Measurements from ENCODE around the gene AMBP.
A peak's percentile ranks its signal among the peaks of the same experiment; 100 is the strongest.
"Not testable (repeated sequence)": the region's sequence is repeated elsewhere in the genome, so short reads cannot be mapped to it uniquely, and the experiment has no call there.

AMBP gene

DNA sequence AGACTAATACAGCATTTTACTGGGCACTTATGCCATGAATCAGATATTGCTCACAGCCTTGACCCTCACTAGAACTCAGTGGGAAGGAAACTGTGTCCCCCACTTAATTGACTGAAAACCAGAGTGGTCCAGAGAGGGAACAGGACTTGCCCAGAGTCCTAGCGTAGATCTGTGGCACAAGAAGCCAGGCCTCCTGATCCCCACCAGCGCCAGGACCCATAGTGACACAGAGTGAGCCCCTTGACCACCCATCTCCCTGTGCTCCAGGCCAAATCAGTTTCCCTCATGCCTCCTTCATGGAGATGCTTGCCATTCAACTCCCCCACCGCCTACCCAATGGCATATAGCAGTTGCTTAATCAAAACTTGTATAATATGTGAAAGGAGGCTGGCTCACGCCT, 12.7 kb upstream of the AMBP start:
- DNase-seq: no peak

GRCh38 chr9:114089206-114089840, 11.2 kb upstream of the AMBP start:
- DNase-seq: no peak

DNA sequence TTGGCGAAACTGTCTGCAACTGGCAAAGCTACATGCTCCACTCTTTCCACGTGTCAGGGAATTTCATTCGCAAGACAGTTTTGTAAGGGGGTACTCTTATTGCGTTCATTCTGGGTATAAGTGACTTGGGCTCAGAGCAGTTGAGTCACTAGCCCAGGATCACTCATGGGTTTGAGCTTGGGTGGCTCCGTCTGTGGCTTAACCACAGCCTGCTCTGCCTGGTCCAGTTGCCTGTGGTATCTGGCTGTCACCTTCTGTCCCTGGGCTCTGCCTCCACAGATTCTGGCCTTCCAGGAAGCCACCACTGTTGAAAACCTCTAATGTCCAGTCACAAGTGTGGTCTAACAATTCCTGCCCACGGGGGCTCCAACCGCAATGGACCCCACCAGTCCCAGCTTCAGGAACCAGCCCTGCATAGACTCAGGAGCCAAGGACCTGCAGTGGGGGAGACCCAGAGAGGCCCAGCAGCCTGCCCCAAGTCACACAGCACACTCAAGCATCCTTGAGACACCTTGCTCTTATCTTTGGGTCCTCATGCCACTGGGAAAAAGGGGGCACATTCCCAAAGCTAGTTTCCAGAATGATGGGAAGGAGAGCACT, 10.6 kb upstream of the AMBP start:
- no peak for DNase-seq

- no peak for DNase-seq
Observed at GRCh38 chr9:114087721-114088120, 9.6 kb upstream of the AMBP start.

DNA sequence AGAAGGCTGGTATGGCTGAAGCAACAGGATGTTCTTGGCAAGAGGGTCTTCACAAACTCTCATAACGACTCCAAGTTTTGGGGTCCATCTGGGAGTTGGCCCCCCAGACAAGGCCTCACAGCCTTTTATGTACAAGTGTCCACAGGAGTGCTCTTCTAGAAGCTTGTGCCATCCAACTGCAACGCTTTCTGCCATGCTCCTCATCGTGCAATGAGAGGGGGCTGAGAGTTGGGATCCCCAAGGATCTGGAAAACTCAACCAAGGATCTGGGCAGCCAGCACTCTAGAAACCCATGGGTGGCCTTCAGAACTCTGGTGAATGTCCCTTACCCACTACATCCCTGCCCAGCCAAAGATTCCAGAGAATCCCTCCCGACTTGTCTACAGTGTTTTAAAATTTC, 8.5 kb upstream of the AMBP start:
- no peak for DNase-seq

- no peak for DNase-seq
Observed at GRCh38 chr9:114086009-114086408, 7.9 kb upstream of the AMBP start.

DNA sequence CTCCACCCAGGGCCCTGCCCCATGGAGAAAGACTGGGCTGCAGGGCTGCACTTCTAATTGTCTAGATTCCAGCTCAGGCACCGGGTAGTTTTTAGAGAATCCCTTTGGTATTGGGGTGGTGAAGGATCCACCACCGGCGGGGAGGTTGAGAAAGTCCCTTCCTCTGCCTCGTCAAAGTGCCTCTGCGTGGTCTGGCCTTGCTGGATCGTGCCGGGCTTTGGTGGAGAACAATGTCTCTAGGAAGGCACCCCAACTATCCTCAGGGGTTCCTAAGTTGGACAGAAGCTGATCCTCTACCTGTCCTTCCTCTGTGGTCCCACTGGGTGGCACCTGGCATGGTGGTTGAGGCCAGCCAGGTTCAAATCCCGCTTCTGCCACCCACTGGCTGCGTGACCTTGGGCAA, 7.3 kb upstream of the AMBP start:
- no peak for DNase-seq

DNA sequence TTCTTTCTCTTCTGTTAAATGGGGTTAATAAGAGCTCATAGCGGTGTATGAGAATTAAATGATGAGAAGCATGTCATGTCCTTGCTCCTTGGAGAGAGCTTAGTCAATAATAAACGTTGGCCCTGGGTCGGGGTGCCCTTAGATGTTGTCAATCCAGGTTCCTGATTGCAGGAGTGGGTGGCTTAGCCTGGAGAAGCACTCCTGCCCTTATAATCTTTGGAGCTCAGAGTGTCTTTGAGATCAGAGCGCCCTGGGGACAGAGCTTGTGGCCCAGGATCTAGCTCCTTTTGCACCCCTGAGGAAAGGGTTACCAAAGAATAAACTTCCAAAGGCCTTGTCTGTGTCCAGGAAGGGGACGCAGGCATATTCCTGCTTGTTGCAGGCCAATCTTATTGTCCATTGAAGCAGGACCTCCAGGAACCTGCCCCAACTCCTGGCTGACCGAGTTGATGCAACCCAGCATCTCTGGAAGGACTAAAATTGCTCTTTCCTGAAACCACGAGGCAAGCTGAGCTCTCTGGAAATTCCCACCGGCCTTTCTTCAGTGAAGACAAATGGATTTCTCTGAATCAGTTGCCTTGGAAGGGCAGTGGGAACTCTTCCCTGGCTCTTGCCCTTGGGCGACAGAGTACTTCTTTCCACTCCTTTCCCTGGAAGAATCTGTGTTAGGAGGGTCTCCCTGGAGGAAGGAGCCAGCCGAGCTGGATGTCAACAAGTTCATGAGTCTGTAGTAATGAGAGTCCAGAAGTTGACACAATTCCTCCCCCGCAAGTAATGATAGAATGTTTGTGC, 6.4 kb upstream of the AMBP start:
- peak; percentile 21 for DNase-seq

- DNase-seq: peak; percentile 46
Observed at GRCh38 chr9:114083666-114084065, 5.6 kb upstream of the AMBP start.

- not testable (repeated sequence) for DNase-seq
Observed at GRCh38 chr9:114082763-114083412, 4.8 kb upstream of the AMBP start.

DNA sequence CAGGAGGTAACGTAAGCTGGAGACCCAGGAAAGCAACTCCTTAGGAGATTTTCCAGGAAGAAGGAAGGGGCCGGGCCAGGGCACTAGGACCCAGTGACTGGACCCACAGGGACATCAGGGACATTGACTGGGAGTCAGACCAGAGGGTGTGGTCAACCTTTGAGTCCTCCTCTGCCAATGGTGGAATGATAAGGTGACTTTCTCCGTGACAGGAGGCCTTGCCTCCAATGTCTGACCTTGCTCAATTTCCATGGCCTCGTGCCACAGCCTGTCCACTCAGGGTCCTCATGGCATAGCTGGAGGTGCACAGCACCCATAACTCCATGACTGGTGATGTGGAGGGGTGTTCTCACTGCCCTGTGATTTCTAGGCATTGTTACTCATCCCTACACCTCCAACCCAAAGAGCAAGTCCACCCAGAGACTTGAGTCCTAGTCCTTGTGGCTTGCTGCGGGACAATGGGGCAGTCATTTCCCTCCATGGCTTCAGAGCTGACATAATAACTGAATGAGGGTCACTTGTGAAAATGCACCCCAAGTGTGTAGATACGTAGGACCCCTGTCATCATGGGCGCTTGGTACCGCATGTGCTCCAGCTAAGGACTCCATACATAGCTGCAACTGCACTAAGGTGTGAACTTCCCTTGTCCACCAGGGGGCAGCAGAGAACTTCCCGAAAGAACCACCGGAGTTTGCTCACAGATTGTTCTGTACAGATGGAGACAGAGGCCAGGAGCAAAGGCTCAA, 4.1 kb upstream of the AMBP start:
- DNase-seq: peak; percentile 89

DNA sequence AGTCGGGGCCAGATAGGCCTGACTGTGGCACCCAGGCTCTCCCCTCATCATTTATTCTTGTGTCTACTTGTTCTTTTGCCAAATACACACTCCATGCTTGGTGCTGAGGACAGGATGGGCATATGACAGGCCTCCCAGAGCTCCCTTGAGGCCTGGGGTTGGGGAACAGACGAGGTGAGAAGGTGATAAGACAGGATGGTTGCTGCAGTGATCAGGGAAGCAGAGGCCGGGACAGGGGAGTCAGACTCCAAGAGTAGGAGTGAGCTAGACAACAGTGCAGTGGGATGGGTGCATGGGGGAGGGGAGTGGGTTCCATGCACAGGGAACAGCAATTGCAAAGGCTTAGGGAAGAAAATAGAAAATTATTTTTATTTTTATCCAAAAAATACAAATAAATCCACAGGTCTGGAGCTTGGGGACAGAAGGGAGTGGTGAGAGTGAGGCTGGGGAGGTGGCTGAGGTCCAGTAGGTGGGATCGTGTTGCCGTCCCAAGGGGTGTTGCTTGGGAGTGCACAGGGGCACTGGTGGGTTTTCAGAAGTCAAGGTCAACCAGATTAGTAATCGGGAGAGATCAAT, 3.4 kb upstream of the AMBP start:
- no peak for DNase-seq

DNA sequence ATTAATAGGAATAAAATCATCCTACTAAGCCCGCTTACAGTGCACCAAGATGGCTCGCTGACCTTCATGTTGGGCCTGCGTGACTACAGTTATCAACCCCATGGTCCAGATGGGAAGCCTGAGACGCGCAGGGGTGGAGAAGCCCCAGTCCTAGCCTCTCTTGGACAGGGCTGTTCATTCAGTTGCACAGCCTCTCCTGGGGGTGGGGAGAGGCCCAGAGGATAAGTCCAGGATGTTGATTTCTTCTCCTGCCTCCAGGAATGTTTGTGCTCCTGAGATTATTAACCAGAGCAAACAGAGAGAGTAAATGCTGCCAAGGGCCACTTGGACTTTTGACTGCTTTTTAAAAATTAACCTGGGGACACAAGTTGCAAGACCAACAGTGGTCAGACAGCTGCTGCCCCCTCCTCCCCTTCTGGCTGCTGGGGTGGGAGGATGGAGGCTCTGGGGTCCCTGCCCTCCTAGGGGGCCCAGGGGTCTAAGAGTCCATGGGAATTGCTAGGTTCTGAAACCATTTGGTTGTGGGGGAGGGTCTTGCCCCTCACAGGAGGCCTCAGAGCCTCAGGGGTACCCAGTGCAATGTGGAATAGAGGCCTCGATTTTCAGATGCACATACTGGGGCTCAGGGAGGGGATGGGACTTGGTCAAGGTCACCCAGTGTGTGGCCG, 2.8 kb upstream of the AMBP start:
- no peak for DNase-seq

GRCh38 chr9:114080195-114080772, 2.2 kb upstream of the AMBP start:
- no peak for DNase-seq

- DNase-seq: no peak
Observed at GRCh38 chr9:114078781-114079156, 669 bp upstream of the AMBP start.

DNA sequence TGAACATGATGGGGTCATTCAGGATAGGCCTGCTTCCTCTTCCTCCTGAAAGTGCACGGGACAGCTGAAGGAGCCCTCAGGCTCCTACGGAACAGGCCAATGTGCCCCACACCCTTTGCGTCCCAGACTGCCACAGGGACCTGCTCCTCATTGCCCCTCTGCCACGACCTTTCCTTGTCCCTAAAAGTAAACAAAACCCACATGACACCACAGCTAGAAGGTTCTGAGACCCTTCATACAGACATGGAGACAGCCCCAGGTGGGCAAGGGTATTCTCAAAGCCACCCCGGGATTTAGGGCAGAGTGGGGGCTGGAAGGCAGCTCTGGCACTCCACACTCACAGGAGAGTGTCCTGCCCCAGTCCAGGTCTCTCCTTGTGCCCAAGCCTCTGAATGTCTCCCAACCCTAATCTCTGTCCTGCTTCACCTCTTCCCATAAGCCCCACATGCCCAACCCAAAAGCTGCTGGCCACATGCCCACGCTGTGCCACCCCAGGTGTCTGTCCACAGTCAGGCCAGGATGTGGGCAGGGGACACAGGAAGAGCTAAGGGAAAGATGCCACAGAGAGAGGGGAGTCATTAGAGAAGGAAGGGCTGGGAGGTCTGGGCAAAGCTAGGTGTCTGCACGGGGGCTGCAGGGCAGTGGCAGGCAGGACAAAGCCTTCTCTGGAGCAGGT, 800 bp downstream of the AMBP start:
- no peak for DNase-seq

GRCh38 chr9:114076237-114077161, 1.6 kb downstream of the AMBP start:
- DNase-seq: no peak

DNA sequence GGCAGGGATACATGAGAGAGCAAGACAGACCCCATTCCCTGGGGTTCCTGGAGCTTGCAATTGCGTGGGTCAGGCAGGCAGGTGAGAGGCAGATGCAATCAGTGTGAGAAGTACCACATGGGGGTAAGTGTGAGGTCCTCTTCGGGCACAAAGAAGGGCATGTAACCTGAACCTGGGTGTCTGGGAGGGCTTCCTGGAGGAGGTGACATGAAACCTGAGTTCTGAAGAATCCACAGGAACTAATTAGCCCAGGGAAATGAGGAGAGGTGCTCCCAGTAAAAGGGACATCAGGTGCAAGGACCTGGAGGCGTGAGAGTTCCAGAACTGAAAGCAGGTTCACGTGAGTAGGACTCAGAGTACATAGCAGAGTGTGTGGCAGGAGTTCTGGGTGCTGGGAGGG, 2.5 kb downstream of the AMBP start:
- DNase-seq: no peak

- peak; percentile 11 for DNase-seq
Observed at GRCh38 chr9:114072184-114073140, 5.6 kb downstream of the AMBP start.

All from fibroblast of upper back skin (primary cell).